ENCODE results near the gene SPTBN5. TPM values are rescaled to one million over a fixed set of nuclear protein-coding genes. Genes with fewer than 3 reads are reported as not detected.

SPTBN5 gene
- total RNA-seq, 1 experiment from 2014 or later, result 0.96 TPM

DNA sequence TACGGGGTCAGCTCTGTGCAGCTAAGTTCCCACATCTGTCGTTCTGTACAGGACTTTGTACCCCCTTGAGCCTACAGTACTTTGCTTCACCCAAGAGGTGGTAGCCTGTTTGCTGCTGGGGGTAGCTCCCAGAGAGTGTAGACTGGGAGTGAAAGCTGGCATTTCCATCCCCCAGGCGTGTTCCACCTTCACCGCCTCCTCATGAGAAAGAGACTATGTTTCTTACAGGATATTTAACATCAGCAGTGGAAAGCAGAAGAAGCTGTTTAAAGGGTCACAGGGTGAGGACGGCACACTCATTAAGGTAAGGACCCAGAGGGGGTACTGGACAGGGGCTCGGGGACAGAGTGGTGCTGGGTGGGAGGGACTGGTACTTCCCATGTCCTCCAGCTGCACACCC, 76.1 kb downstream of the SPTBN5 start:
- Histone ChIP-seq H3K36me3 (ENCODE audit: control insufficient read depth in 1 of 2, insufficient read depth in 2 of 2, low read length in 2 of 2) (peaks cover 7 to 9% of the 10 kb centered on the region in 2 experiments; a peak in 3 of 4 replicates), H3K4me2 (ENCODE audit: low read length) (no peak overlapping the region), H3K9me2 (ENCODE audit: insufficient read depth) (no peaks in the 10 kb centered on the region), H4K20me1 (ENCODE audit: insufficient read depth) (no peaks in the 10 kb centered on the region), H3K4me1 (ENCODE audit: control insufficient read depth in 1 of 2, insufficient read depth in 2 of 2, low read length in 2 of 2) (no peaks in the 10 kb centered on the region), H2AFZ (ENCODE audit: low read depth, low read length, poor library complexity, severe bottlenecking) (no peak overlapping the region), H3K27ac (ENCODE audit: low read depth, low read length) (no peak overlapping the region), H3K9ac (ENCODE audit: low read length) (no peak overlapping the region), H3K4me3 (replicated peaks in 1 of 2; ENCODE audit: low read depth in 1 of 2, low read length in 2 of 2) (no peak overlapping the region), H3K27me3 (ENCODE audit: insufficient read depth, low read length) (no peaks in the 10 kb centered on the region), H3K9me3 (ENCODE audit: control insufficient read depth in 1 of 2, insufficient read depth in 1 of 2, low read depth in 1 of 2, low read length in 2 of 2) (no peaks in the 10 kb centered on the region), H3K79me2 (ENCODE audit: insufficient read depth, low read length) (no peaks in the 10 kb centered on the region)
- RAD21 ChIA-PET (ENCODE audit: low non-redundant PET in 1 of 2, low total read pairs in 2 of 2, uncharacterized antibody in 2 of 2, unreplicated experiment in 2 of 2), result no interaction called here
- DNase-seq (ENCODE audit: low read depth, low spot score) (no peak), ATAC-seq (no peak)
- intact Hi-C loops (cut with micrococcal nuclease), result no loop called here
- TF ChIP-seq EZH2phosphoT487 (IDR thresholded peaks at IDR 0.05; ENCODE audit: borderline replicate concordance) (no peak), SP1 (IDR thresholded peaks at IDR 0.05; ENCODE audit: low read depth) (no peak), POLR2AphosphoS5 (IDR thresholded peaks at IDR 0.05; ENCODE audit: low read depth, low read length) (no peak), POLR2A (IDR thresholded peaks at IDR 0.05; ENCODE audit: borderline replicate concordance, extremely low read depth, insufficient read depth, insufficient read length) (no peak), FOSL1 (IDR thresholded peaks at IDR 0.05; ENCODE audit: low read depth) (no peak), EZH2 (IDR thresholded peaks at IDR 0.05) (no peak), EGR1 (IDR thresholded peaks at IDR 0.05; ENCODE audit: low read depth) (no peak), ZFX (IDR thresholded peaks at IDR 0.05) (no peak), CEBPB (IDR thresholded peaks at IDR 0.05; ENCODE audit: low read depth) (no peak), RAD21 (IDR thresholded peaks at IDR 0.05; ENCODE audit: low read depth) (no peak), CBX3 (IDR thresholded peaks at IDR 0.05; ENCODE audit: low read depth) (no peak), TCF7L2 (IDR thresholded peaks at IDR 0.05; ENCODE audit: borderline replicate concordance, extremely low read depth, insufficient read depth, insufficient read length) (no peak), SIN3A (IDR thresholded peaks at IDR 0.05; ENCODE audit: low read depth) (no peak), YY1 (IDR thresholded peaks at IDR 0.05; ENCODE audit: extremely low read depth, insufficient replicate concordance, low read depth, low read length) (no peak)
- TF ChIP-seq, protein P1, sequence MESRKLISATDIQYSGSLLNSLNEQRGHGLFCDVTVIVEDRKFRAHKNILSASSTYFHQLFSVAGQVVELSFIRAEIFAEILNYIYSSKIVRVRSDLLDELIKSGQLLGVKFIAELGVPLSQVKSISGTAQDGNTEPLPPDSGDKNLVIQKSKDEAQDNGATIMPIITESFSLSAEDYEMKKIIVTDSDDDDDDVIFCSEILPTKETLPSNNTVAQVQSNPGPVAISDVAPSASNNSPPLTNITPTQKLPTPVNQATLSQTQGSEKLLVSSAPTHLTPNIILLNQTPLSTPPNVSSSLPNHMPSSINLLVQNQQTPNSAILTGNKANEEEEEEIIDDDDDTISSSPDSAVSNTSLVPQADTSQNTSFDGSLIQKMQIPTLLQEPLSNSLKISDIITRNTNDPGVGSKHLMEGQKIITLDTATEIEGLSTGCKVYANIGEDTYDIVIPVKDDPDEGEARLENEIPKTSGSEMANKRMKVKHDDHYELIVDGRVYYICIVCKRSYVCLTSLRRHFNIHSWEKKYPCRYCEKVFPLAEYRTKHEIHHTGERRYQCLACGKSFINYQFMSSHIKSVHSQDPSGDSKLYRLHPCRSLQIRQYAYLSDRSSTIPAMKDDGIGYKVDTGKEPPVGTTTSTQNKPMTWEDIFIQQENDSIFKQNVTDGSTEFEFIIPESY (IDR thresholded peaks at IDR 0.05; ENCODE audit: extremely low read depth, insufficient replicate concordance, low read length), result no peak
- TF ChIP-seq, protein P2, sequence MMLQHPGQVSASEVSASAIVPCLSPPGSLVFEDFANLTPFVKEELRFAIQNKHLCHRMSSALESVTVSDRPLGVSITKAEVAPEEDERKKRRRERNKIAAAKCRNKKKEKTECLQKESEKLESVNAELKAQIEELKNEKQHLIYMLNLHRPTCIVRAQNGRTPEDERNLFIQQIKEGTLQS (IDR thresholded peaks at IDR 0.05), result no peak
- TF ChIP-seq, protein P3, sequence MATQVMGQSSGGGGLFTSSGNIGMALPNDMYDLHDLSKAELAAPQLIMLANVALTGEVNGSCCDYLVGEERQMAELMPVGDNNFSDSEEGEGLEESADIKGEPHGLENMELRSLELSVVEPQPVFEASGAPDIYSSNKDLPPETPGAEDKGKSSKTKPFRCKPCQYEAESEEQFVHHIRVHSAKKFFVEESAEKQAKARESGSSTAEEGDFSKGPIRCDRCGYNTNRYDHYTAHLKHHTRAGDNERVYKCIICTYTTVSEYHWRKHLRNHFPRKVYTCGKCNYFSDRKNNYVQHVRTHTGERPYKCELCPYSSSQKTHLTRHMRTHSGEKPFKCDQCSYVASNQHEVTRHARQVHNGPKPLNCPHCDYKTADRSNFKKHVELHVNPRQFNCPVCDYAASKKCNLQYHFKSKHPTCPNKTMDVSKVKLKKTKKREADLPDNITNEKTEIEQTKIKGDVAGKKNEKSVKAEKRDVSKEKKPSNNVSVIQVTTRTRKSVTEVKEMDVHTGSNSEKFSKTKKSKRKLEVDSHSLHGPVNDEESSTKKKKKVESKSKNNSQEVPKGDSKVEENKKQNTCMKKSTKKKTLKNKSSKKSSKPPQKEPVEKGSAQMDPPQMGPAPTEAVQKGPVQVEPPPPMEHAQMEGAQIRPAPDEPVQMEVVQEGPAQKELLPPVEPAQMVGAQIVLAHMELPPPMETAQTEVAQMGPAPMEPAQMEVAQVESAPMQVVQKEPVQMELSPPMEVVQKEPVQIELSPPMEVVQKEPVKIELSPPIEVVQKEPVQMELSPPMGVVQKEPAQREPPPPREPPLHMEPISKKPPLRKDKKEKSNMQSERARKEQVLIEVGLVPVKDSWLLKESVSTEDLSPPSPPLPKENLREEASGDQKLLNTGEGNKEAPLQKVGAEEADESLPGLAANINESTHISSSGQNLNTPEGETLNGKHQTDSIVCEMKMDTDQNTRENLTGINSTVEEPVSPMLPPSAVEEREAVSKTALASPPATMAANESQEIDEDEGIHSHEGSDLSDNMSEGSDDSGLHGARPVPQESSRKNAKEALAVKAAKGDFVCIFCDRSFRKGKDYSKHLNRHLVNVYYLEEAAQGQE (IDR thresholded peaks at IDR 0.05; ENCODE audit: low read depth), result no peak
- TF ChIP-seq, protein P4, sequence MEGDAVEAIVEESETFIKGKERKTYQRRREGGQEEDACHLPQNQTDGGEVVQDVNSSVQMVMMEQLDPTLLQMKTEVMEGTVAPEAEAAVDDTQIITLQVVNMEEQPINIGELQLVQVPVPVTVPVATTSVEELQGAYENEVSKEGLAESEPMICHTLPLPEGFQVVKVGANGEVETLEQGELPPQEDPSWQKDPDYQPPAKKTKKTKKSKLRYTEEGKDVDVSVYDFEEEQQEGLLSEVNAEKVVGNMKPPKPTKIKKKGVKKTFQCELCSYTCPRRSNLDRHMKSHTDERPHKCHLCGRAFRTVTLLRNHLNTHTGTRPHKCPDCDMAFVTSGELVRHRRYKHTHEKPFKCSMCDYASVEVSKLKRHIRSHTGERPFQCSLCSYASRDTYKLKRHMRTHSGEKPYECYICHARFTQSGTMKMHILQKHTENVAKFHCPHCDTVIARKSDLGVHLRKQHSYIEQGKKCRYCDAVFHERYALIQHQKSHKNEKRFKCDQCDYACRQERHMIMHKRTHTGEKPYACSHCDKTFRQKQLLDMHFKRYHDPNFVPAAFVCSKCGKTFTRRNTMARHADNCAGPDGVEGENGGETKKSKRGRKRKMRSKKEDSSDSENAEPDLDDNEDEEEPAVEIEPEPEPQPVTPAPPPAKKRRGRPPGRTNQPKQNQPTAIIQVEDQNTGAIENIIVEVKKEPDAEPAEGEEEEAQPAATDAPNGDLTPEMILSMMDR (IDR thresholded peaks at IDR 0.05 in 2 of 3, conservative IDR thresholded peaks at IDR 0.05 in 1 of 3; ENCODE audit: borderline replicate concordance in 1 of 3, insufficient read depth in 1 of 3, low read depth in 2 of 3, low read length in 2 of 3), result no peak
- TF ChIP-seq, protein P5, sequence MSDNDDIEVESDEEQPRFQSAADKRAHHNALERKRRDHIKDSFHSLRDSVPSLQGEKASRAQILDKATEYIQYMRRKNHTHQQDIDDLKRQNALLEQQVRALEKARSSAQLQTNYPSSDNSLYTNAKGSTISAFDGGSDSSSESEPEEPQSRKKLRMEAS (IDR thresholded peaks at IDR 0.05), result no peak
- no TSS peak for BruUV-seq (replicated peaks)
- CTCF ChIA-PET, result no interaction called here
- POLR2A ChIA-PET, result no interaction called here

All from HCT116 (cell line).